OCI-LY3 (cell line): ENCODE data around the gene NSUN6.
"Not testable (repeated sequence)": the region's sequence is repeated elsewhere in the genome, so short reads cannot be mapped to it uniquely, and the experiment has no call there.

Experiments
- EZH2phosphoT487 ChIP-seq: fragments of 200-600 bp; shearing (Covaris generic); IDR thresholded peaks from 2 replicates; pipeline ENCODE4 v1.6.1; 2018; ENCODE audit warnings: antibody characterized with exemption, mixed run types, low read depth
- TF ChIP-seq, protein P1 (sequence below): fragments of 200-600, 300-600 bp; sonication (generic); IDR thresholded peaks from 2 replicates; pipeline ENCODE4 v1.5.1; 2014; ENCODE audit warnings: antibody characterized with exemption, low read length, low read depth

DNA sequence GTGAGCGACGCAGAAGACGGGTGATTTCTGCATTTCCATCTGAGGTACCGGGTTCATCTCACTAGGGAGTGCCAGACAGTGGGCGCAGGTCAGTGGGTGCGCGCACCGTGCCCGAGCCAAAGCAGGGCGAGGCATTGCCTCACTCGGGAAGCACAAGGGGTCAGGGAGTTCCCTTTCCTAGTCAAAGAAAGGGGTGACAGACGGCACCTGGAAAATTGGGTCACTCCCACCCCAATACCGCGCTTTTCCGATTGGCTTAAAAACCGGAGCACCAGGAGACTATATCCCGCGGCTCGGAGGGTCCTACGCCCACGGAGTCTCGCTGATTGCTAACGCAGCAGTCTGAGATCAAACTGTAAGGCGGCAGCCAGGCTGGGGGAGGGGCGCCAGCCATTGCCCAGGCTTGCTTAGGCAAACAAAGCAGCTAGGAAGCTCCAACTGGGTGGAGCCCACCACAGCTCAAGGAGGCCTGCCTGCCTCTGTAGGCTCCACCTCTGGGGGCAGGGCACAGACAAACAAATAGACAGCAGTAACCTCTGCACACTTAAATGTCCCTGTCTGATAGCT lies 23.9 kb downstream of the NSUN6 start:
- TF ChIP-seq, protein P1, sequence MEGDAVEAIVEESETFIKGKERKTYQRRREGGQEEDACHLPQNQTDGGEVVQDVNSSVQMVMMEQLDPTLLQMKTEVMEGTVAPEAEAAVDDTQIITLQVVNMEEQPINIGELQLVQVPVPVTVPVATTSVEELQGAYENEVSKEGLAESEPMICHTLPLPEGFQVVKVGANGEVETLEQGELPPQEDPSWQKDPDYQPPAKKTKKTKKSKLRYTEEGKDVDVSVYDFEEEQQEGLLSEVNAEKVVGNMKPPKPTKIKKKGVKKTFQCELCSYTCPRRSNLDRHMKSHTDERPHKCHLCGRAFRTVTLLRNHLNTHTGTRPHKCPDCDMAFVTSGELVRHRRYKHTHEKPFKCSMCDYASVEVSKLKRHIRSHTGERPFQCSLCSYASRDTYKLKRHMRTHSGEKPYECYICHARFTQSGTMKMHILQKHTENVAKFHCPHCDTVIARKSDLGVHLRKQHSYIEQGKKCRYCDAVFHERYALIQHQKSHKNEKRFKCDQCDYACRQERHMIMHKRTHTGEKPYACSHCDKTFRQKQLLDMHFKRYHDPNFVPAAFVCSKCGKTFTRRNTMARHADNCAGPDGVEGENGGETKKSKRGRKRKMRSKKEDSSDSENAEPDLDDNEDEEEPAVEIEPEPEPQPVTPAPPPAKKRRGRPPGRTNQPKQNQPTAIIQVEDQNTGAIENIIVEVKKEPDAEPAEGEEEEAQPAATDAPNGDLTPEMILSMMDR: not testable (repeated sequence)
- not testable (repeated sequence) for TF ChIP-seq EZH2phosphoT487
